Measurements from ENCODE around the gene SPRY4.

DNA sequence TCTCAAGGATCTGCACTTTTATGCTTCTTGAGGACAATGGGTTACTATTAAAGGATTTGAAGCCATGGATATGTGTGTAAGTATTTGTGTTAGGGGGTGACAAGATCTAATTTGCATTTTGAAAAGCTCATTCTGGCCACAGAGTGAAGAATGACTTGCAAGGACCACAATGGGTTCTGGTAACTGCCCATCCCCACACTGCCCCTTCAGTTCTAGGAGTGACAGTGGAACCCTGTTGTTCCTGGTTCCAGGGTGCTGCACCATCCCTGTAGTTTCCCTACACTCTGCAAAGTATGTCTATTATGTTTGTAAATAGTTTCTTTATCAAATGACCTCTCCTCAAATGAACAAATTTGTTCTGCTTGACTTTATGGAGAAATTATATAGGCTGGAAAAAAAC is 9.7 kb upstream of the SPRY4 start:
- TF ChIP-seq, protein P1, sequence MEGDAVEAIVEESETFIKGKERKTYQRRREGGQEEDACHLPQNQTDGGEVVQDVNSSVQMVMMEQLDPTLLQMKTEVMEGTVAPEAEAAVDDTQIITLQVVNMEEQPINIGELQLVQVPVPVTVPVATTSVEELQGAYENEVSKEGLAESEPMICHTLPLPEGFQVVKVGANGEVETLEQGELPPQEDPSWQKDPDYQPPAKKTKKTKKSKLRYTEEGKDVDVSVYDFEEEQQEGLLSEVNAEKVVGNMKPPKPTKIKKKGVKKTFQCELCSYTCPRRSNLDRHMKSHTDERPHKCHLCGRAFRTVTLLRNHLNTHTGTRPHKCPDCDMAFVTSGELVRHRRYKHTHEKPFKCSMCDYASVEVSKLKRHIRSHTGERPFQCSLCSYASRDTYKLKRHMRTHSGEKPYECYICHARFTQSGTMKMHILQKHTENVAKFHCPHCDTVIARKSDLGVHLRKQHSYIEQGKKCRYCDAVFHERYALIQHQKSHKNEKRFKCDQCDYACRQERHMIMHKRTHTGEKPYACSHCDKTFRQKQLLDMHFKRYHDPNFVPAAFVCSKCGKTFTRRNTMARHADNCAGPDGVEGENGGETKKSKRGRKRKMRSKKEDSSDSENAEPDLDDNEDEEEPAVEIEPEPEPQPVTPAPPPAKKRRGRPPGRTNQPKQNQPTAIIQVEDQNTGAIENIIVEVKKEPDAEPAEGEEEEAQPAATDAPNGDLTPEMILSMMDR (IDR thresholded peaks at IDR 0.05; ENCODE audit: insufficient read depth, low read depth, low read length), result no peak
- no peak for TF ChIP-seq EZH2 (IDR thresholded peaks at IDR 0.05; ENCODE audit: insufficient read depth, low read length)

Measured in astrocyte (in vitro differentiated cells and primary cell).